HUES6 (cell line): Measurements from ENCODE around the gene PLA2G10.
A peak's percentile ranks its signal among the peaks of the same experiment; 100 is the strongest.
"Not testable (repeated sequence)": the region's sequence is repeated elsewhere in the genome, so short reads cannot be mapped to it uniquely, and the experiment has no call there.

Source experiments
- H3K27ac ChIP-seq: 2 replicates; pipeline ENCODE4 v1.7.0; 2013; ENCODE audit warnings: low read depth, mild to moderate bottlenecking, low read length, inconsistent platforms
- H3K27me3 ChIP-seq: 2 replicates; pipeline ENCODE4 v1.6.1; 2013; ENCODE audit warnings: low read length; ENCODE audit not compliant: control insufficient read depth, insufficient read depth
- H3K36me3 ChIP-seq: 2 replicates; pipeline ENCODE4 v1.6.1; 2013; ENCODE audit warnings: low read length; ENCODE audit not compliant: control insufficient read depth, insufficient read depth
- H3K4me1 ChIP-seq: 2 replicates; pipeline ENCODE4 v1.6.1; 2013; ENCODE audit warnings: low read length; ENCODE audit not compliant: control insufficient read depth, insufficient read depth
- H3K4me3 ChIP-seq: 2 replicates; pipeline ENCODE4 v1.5.1; 2013; ENCODE audit warnings: low read depth, low read length
- H3K9ac ChIP-seq: one replicate; pipeline ENCODE4 v1.6.1; 2013; ENCODE audit warnings: mild to moderate bottlenecking, low read length
- H3K9me3 ChIP-seq: 2 replicates; pipeline ENCODE4 v1.6.1; 2013; ENCODE audit warnings: low read depth, low read length; ENCODE audit not compliant: control insufficient read depth, insufficient read depth

The PLA2G10 gene

GRCh38 chr16:14652726-14653125 is 41.4 kb downstream of the PLA2G10 start:
- no peak overlapping the region for H3K4me3 ChIP-seq
- H3K9ac ChIP-seq = no peak overlapping the region
- H3K36me3 ChIP-seq = peaks cover 77% of the 10 kb centered on the region
- no peak overlapping the region for H3K27ac ChIP-seq
- H3K27me3 ChIP-seq = no peaks in the 10 kb centered on the region
- H3K4me1 ChIP-seq = no peaks in the 10 kb centered on the region
- H3K9me3 ChIP-seq = no peaks in the 10 kb centered on the region

DNA sequence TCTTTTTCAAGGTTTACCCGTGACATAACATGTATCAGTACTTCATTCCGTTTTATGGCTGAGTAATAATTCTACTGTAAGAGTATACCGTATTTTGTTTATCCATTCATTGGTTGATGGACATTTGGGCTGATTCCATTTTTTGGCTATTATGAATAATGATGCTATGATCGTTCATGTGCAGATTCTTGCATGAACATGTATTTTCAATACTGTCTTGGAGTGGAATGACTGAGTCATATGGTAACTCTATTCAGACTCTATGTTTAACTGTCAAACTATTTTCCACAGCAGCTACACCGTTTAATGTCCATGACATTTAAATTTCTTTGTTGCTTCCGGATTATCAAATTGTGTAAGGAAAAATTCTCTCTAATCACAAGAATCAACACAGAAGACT is 43.5 kb downstream of the PLA2G10 start:
- H3K27ac ChIP-seq = no peak overlapping the region
- H3K4me3 ChIP-seq = no peak overlapping the region
- H3K27me3 ChIP-seq = no peaks in the 10 kb centered on the region
- no peak overlapping the region for H3K9ac ChIP-seq
- H3K9me3 ChIP-seq = no peaks in the 10 kb centered on the region
- no peaks in the 10 kb centered on the region for H3K4me1 ChIP-seq
- peaks cover 84% of the 10 kb centered on the region for H3K36me3 ChIP-seq

GRCh38 chr16:14649816-14650215 is 44.3 kb downstream of the PLA2G10 start:
- Histone ChIP-seq H3K36me3 (peaks cover 87% of the 10 kb centered on the region), H3K27ac (no peak overlapping the region), H3K9ac (no peak overlapping the region)

DNA sequence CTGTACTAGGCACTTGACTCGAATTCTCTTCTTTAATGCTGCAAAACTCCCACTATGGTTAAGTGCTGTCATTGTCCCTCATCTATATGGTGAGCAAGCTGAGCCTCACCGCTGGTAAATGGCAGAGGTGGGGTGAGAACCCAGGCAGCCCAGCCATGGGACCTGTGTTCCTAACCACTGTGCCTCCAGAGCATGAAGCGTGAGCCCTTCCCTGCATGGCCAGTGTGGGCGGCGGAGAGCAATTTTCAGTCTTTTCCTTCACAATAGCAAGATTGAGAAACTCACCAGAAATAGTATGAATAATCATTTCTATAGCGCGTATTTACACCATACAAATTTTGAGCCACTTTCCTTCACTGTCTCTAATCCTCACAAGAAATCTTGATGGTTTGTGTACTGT is 52.2 kb downstream of the PLA2G10 start:
- no peaks in the 10 kb centered on the region for H3K9me3 ChIP-seq
- H3K9ac ChIP-seq = no peak overlapping the region
- peaks cover 46% of the 10 kb centered on the region for H3K36me3 ChIP-seq
- no peak overlapping the region for H3K4me3 ChIP-seq
- no peak overlapping the region for H3K27ac ChIP-seq
- peaks cover 26% of the 10 kb centered on the region for H3K4me1 ChIP-seq
- H3K27me3 ChIP-seq = no peaks in the 10 kb centered on the region

More at GRCh38 chr16:14649816-14650215, 44.3 kb downstream of the PLA2G10 start:
- Histone ChIP-seq H3K4me3 (no peak overlapping the region), H3K4me1 (no peaks in the 10 kb centered on the region), H3K27me3 (no peaks in the 10 kb centered on the region), H3K9me3 (no peaks in the 10 kb centered on the region)

DNA sequence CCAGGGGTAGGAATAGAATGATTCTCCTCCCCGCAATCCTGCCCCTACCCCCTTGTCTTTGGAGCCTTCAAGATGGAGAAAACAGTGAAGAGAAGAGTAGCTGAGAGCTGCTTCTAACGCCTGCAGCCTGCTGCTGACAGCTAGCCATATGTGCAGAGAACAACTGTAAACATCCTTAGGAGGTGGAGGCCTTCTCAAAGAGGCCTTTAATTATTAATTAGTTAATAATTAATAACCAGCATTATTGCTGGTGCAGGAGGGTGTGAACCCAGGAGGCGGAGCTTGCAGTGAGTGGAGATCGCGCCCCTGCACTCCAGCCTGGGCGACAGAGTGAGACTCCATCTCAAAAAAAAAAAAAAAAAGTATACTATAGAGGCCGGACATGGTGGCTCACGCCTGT is 52.9 kb downstream of the PLA2G10 start:
- Histone ChIP-seq H3K9me3 (no peaks in the 10 kb centered on the region), H3K9ac (no peak overlapping the region), H3K36me3 (peaks cover 39% of the 10 kb centered on the region), H3K4me1 (peaks cover 26% of the 10 kb centered on the region), H3K27me3 (no peaks in the 10 kb centered on the region), H3K27ac (no peak overlapping the region), H3K4me3 (no peak overlapping the region)

DNA sequence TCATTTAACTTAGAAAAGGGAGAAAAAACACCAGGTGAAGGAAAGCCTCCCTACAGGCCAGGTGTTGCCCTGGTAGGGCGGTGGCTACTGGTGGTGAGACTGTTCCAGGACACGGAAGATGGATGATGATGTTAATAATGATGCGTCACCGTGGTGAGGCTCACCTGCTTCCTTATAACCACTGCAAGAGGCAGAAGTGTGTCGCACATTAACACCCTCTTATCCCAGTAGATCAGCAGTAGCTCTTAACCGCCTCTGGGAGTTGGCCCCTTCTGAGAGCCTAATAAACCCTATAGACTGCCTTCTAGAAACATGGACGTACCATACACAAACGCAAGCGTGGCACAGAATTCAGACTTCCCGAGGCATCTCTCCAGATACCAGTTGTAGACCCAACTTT is 53.6 kb downstream of the PLA2G10 start:
- H3K36me3 ChIP-seq = peaks cover 33% of the 10 kb centered on the region
- no peak overlapping the region for H3K9ac ChIP-seq
- no peak overlapping the region for H3K4me3 ChIP-seq
- H3K9me3 ChIP-seq = no peaks in the 10 kb centered on the region
- H3K27me3 ChIP-seq = no peaks in the 10 kb centered on the region
- no peak overlapping the region for H3K27ac ChIP-seq
- peaks cover 31% of the 10 kb centered on the region for H3K4me1 ChIP-seq

- not testable (repeated sequence) for H3K27me3 ChIP-seq, H3K9me3 ChIP-seq
- peaks cover 17% of the 10 kb centered on the region for H3K36me3 ChIP-seq
- H3K27ac ChIP-seq = peak overlapping the region; percentile 62
- H3K9ac ChIP-seq = peak overlapping the region; percentile 66
- peak overlapping the region; percentile 9 for H3K4me3 ChIP-seq
- H3K4me1 ChIP-seq = peaks cover 40% of the 10 kb centered on the region
Observed at GRCh38 chr16:14636951-14637240, 57.2 kb downstream of the PLA2G10 start.

DNA sequence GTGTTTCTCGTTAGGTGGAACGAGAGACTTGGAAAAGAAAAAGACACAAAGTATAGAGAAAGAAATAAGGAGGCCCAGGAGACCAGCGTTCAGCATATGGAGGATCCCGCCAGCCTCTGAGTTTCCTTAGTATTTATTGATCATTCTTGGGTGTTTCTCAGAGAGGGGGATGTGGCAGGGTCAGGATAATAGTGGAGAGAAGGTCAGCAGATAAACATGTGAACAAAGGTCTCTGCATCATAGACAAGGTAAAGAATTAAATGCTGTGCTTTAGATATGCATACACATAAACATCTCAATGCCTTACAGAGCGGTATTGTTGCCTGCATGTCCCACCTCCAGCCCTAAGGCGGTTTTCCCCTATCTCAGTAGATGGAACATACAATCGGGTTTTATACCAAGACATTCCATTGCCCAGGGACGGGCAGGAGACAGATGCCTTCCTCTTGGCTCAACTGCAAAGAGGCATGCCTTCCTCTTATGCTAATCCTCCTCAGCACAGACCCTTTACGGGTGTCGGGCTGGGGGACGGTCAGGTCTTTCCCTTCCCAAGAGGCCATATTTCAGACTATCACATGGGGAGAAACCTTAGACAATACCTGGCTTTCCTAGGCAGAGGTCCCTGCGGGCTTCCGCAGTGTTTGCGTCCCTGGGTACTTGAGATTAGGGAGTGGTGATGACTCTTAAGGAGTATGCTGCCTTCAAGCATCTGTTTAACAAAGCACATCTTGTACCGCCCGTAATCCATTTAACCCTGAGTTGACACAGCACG is 57.7 kb downstream of the PLA2G10 start:
- H3K9me3 ChIP-seq, H3K27me3 ChIP-seq: not testable (repeated sequence)
- peaks cover 36% of the 10 kb centered on the region for H3K4me1 ChIP-seq
- H3K9ac ChIP-seq = peak overlapping the region; percentile 66
- peak overlapping the region; percentile 35; the same call in 1 of the 2 replicates for H3K4me3 ChIP-seq
- H3K27ac ChIP-seq = peak overlapping the region; percentile 94
- peaks cover 17% of the 10 kb centered on the region for H3K36me3 ChIP-seq

DNA sequence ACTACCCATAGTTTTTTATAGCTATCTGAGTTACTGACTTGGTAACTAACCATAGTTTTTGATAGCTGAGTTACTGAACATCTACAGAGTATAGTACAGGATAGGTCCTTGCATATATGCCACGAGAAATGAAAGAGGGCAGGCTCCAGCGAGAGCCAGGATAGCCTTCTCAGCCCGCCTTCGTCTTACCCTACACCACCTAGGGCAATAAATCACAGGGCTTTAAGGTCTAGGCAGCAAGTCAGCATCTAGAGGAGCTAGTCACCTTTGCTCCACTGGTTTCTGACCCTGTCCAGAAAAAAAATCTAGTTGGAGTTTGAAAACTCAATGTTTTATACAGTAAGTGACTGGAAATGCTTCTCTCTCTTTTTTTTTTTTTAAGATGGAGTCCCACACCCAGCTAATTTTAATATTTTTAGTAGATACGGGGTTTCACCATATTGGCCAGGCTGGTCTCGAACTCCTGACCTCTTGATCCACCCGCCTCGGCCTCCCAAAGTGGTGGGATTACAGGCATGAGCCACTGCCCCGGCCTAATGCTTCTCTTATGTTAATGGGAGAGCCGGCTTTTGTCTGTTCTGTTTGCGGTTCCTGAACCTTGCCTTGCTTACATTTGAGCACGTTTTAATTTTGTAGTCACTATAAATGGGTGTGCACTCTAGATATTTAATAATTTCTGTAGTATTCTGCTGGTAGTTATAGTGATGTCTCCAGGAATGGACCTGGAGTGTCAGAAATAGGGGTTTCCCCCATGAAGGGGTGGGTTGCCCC is 58.5 kb downstream of the PLA2G10 start:
- H3K4me1 ChIP-seq = peaks cover 35% of the 10 kb centered on the region
- H3K36me3 ChIP-seq = peaks cover 12% of the 10 kb centered on the region
- peak overlapping the region; percentile 94 for H3K27ac ChIP-seq
- no peaks in the 10 kb centered on the region for H3K27me3 ChIP-seq
- H3K9ac ChIP-seq = peak overlapping the region; percentile 65
- H3K4me3 ChIP-seq = peak overlapping the region; percentile 86; the same call in 1 of the 2 replicates
- H3K9me3 ChIP-seq = no peaks in the 10 kb centered on the region

GRCh38 chr16:14634389-14634725 is 59.8 kb downstream of the PLA2G10 start:
- H3K36me3 ChIP-seq = peaks cover 8% of the 10 kb centered on the region
- H3K4me1 ChIP-seq = peaks cover 32% of the 10 kb centered on the region
- no peak overlapping the region for H3K9ac ChIP-seq
- H3K27me3 ChIP-seq = no peaks in the 10 kb centered on the region
- no peaks in the 10 kb centered on the region for H3K9me3 ChIP-seq
- H3K4me3 ChIP-seq = peak overlapping the region; percentile 86
- H3K27ac ChIP-seq = peak overlapping the region; percentile 94; the same call in 1 of the 2 replicates
